Nucleus accumbens (tissue), 56 donors: ENCODE data around the gene ARFGAP1.
"Not testable (repeated sequence)": the region's sequence is repeated elsewhere in the genome, so short reads cannot be mapped to it uniquely, and the experiment has no call there.

ENCODE experiments used
- DNase-seq, 56 donors: peaks; one replicate each; lab custom pipeline; 2025; lab: John Stamatoyannopoulos, UW

ARFGAP1 gene

DNA sequence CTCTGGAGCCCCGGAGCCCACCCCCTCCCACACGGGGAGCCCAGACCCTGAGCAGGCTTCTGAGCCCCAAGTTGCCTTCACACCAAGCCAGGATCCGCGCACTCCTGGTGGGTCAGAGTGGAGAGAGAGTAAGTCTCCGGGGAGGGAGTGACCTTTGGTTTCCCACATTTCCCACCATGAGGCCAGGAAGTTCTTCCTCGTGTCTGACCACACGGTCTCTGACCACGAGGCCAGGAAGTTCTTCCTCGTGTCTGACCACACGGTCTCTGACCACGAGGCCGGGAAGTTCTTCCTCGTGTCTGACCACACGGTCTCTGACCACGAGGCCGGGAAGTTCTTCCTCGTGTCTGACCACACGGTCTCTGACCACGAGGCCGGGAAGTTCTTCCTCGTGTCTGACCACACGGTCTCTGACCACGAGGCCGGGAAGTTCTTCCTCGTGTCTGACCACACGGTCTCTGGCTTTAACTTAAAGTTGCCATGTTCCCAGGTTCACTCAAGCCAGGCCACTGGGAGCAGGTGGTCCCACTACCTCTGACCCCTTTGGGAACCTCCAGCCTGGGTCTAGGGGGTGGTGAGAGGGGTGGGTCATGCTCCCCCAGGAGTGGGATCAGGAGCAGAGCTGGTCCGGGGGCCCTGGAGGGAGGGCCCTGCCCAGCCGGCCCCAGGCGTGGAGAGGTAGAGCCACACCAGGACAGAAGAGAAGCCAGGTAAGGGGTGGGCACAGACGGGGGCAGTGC is 33.5 kb downstream of the ARFGAP1 start:
- not testable (repeated sequence) for DNase-seq

DNA sequence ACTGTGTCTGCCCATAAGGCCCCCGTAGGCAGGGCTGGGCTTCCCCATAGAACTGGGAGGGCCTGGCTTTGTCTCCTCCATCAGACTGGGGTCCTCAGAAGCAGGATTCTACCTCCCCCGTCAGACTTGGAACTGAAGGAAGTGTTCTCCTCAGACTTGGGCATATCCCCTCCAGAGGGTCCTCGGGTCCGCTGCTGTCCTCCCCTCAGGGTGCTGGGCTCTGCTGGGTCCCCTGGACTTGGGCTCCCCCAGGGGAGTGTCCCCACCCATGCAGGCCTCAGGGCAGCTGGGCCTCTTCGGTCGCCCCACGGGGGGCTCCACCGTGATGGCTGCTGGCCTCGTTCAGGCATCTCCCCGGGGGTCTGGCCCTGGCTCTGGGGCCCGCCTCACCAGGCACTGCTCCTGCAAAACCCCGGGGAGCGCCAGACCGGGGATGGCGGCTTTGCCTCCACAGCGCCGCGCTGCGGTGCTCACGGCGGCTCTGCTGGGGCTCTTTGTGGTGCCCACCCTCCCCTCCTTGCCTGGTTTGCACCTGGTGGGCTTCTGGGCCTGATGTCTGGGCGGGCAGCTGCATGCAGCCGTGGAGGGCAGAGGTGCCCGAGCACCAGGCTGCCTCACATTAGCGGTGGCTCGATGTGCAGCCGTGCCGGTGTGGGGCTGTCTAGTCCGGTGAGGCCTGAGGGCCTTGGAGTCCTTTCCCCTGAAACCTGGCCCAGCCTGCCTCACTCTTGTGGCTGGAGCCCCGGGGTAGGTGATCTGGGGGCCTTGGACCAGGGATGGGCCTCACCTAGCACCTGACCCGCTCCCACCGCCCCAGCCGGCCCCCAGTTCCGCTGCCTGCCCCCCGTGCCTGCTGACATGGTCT is 34.3 kb downstream of the ARFGAP1 start:
- DNase-seq, result no peak

DNA sequence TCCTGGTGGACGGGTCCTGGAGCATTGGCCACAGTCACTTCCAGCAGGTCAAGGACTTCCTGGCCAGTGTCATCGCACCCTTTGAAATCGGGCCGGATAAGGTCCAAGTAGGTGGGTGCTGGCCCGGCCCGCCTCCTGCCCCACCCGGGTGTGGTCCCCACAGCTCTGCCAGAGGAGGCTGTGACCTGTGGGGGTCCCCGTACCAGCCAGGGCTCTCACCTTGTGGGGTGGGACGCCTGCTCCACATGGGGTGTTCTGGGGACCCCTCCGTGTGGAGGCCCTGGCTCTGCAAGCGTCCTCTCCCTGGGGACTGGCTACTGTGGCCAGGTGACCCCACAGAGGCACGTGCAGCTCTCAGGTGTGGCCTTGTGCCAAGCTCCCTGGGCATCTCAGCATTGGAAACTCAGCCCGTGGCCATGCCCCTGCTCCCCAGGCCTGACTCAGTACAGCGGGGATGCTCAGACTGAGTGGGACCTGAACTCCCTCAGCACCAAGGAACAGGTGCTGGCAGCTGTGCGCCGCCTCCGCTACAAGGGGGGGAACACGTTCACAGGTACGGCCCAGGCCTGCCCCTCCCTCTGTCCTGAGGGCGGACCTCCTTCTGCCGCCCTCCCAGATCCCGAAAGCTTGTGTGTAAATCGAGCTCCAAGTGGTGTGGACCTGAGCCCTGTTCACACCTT is 35.1 kb downstream of the ARFGAP1 start:
- no peak for DNase-seq

DNA sequence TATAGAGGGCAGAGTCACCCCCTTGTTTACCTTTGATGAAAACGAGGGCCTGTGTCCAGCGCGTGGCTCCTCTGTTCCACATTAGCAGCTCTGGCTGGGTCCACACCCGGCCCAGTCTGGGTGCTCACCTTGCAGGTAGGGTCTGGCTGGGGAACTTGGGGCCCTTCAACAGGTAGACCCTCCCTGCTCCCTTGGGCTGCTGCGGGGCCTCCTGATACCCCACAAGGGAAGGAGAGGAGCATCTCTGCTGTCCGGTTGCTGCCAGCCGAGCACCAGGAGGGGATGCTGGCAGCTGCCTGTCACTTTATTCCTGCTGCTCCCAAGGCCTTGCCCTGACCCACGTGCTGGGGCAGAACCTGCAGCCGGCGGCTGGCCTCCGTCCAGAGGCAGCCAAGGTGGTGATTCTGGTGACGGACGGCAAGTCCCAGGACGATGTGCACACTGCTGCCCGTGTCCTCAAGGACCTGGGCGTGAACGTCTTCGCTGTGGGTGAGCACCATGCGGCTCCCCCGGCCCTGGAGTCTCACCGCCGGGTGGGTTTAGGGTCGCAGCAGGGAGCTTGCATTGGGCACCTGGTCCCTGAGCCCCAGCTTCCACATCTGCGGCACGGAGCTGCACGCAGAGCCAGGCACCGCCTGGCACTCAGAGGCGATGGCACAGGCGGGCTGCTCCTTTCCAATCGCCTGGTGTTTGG is 35.8 kb downstream of the ARFGAP1 start:
- no peak for DNase-seq

DNA sequence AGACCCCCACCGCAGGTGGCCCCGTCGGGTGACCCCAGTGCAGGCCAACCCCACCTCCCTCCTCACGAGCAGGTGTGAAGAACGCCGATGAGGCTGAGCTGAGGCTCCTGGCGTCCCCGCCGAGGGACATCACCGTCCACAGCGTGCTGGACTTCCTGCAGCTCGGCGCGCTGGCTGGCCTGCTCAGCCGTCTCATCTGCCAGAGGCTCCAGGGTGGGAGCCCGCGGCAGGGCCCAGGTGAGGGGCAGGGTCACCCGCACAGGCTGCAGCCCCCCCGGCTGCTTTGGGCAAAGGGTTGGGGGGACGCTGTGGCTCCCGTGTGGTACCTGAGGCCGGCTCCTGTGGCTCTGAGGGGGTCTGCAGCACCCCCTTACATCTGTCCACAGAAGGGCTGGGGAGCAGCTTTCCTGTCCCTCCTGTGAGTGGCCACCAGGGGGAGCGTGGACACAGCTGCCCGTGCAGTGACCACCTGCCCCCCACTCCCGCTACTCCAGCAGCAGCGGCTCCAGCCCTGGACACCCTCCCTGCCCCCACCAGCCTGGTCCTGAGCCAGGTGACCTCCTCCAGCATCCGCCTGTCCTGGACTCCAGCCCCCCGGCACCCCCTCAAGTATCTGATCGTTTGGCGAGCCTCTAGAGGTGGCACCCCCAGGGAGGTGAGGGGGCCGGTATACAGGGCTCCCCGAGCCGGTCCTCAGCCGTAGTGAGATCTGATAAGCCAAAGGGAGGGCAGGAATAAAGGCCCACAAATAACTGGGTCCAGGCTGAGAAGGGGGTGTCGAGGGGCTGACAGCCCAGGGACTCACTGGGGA is 36.9 kb downstream of the ARFGAP1 start:
- peak in 17 of 56 donors; percentile 2 to 70 (median 18) for DNase-seq

DNA sequence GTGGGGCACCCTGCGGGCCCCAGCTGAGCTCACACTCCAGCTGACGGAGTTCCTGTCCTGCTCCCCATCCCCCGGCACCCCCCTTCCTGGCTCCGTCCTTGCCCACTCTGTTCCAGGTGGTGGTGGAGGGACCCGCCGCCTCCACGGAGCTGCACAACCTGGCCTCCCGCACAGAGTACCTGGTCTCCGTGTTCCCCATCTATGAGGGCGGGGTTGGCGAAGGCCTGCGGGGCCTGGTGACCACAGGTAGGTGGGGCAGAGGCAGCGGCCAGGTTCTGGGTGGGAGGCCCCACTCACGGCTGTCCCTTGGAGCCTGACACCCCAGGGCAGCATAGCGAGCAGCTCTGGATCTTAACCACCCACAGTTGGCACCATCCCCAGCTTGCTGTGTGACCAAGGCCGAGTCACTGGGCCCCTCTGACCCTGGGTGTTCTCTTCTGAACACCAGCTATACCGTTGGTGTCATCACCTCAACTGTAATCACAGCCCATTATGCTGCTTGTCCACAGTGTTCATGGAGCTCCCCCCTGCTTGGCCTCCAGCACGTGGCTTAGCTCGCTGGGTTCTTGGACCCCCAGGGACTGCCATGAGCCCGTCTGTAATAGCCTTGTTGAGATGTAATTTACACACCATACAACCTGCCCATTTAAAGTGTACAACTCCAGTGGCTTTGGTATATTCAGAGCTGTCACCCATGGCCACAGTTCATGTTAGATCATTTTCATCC is 37.8 kb downstream of the ARFGAP1 start:
- DNase-seq, result no peak

DNA sequence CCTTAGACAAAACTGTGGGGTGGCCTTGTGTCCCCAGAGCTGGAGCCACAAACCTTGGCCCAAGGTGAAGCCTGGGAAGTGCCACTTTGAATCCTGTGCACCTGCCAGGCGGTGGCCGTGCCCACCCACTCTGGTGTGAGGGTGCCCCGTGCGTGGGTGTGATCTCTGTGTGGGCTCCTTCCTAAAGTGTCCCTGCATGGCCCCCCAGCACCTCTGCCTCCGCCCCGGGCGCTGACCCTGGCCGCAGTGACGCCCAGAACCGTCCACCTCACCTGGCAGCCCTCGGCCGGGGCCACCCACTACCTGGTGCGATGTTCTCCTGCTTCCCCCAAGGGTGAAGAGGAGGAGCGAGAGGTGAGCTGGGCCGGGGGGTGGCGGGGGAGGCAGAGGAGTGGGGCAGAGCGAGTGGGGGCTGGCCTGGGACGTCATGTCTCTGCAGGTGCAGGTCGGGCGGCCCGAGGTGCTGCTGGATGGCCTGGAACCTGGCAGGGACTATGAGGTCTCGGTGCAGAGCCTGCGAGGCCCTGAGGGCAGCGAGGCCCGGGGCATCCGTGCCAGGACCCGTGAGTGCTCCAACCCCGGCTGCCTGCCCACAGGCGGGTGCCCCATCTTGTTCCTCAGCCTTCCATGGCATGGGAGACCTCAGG is 38.7 kb downstream of the ARFGAP1 start:
- DNase-seq, result no peak

DNA sequence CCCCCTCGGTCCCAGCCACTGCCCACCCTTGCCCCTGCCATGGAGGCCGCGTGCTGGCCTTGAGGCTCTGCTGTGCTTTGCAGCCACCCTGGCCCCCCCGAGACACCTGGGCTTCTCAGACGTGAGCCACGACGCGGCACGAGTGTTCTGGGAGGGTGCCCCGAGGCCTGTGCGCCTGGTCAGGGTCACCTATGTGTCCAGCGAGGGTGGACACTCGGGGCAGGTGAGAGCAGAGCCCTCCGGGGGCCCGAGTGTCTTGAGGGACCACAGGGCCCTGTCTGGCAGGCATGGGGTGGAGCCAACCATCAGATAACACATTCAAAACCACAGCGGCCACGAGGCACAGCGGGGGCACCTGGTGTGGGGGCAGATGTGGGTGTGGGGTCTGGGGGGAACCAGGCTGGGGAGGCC is 39.2 kb downstream of the ARFGAP1 start:
- no peak for DNase-seq

DNA sequence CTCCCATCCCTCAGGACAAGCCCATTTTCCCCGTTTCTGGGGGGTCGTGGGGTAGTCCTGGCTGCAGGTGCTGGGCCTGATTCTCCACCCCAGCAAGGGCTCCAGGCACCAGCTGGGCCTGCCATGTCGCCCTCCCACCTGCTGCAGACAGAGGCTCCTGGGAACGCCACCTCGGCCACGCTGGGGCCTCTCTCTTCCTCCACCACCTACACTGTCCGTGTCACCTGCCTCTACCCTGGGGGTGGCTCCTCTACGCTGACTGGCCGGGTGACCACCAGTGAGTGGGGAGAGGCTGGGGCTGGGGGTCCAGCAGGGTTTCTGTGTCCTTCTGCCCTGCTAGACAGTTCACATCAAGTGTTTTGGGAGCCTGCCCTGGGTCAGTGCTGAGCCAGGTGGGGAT is 39.7 kb downstream of the ARFGAP1 start:
- no peak for DNase-seq

DNA sequence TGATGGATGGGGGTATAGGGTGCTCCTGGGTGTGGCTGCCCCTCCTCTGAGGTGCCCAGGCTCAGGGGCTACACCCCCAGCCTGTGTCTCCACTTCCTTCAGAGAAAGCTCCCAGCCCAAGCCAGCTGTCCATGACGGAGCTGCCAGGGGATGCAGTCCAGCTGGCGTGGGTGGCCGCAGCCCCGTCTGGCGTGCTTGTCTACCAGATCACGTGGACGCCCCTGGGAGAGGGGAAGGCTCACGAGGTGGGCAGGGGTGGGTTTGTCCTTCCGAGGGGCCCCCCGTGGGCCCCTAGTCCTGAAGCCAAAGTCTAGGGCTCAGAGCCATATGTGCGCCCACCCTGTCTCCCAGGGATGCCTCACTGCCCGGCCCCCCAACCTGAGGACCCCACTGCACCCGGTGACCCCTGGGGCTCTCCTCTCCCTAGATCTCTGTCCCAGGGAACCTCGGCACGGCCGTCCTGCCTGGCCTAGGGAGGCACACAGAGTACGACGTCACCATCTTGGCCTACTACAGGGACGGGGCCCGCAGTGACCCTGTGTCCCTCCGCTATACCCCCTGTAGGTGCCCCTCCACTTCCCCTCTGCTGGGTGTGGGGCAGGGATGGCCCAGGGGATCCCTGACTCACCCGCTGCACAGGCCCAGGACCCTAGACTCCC is 40.2 kb downstream of the ARFGAP1 start:
- DNase-seq, result peak in 14 of 56 donors; percentile 6 to 45 (median 28)

DNA sequence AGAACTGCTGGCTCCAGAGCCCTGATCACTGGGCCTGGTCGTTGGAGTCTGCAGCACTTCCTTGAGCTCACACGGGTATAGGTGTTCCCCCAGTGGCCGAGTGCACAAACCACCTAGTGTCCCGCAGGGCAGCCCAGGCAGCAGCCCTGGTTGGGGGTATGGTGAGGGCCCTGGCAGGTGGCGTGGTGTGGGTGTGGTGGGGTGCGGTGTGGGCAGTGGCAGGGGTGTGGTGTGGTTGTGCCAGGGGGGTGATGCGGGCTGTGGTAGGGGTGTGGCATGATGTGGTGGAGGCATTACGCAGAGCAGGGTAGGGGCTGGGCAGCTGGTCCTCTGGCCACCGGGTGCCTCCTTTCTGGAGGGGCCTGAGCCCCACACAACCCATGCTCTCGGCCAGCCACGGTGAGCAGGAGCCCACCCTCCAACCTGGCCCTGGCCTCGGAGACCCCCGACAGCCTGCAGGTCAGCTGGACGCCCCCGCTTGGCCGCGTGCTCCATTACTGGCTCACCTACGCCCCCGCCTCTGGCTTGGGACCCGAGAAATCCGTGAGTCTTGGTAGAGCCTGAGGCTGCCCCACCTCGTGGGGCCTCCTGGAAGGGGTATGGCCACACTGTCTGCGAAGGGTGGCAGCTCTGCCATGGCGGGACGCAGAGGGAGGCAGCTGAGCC is 40.9 kb downstream of the ARFGAP1 start:
- peak in 1 of 56 donors; percentile 19 for DNase-seq

DNA sequence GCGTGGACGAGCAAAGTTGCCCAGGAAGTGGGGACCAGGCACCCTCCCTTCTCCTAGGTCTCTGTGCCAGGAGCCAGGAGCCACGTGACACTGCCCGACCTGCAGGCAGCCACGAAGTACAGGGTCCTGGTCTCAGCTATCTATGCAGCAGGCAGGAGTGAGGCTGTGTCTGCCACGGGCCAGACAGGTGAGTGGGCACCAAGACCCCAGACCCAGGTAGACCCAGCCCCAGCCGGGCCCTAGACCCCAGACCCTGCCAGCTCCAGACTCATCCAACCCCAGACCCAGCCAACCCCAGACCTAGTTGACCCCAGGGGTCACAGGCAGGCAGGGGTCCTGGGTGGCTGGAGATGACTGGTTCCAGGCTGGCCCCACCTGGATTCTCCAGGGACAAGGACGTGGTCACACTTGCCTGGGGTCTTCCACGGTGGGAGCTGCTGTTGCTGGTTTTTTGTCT is 41.4 kb downstream of the ARFGAP1 start:
- peak in 6 of 56 donors; percentile 8 to 42 (median 28) for DNase-seq

DNA sequence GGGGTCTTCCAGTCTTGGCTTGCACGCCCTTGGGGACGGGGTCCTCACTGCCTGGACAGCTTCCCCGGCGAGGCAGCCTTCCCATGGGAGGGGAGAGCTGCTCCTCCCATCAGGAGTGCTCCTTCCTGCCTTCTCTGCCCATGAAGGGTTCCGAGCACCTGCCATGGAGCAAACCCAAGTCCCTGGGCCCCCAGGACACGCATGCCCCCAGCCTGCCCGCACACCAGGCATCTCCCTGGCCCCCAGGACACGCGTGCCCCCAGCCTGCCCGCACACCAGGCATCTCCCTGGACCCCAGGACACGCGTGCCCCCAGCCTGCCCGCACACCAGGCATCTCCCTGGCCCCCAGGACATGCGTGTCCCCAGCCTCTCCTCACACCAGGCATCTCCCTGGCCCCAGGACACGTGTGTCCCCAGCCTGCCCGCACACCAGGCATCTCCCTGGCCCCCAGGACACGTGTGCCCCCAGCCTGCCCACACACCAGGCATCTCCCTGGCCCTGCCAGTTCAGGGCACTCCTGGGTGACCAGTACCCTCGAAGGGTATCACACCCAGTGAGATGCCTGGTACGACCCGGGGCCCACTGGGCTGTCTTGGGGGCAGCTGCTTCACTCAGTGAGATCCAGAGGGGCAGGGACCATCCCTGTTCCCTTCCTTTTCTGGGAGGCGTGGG is 42.1 kb downstream of the ARFGAP1 start:
- DNase-seq, result no peak

DNA sequence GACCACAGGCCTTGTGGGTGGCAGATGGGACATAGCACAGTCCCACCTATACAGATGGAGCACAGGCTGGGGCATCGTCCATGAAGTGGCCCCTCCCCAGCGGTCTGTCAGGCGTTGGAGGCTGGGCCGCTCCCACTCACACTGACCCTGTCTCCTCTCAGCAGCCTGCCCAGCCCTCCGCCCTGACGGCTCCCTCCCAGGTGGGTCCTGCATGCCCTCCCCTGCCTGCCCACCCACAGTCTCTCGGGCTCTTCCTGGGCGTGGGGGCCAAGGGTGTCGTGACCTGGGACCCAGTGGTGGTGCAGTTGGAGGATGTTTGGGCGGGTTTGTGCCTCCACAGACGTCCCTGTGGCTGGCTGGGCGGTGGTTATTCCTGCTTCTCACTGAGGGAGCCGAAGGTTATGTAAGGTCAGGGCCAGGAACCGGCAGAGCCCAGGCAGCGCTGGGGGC is 42.7 kb downstream of the ARFGAP1 start:
- DNase-seq, result no peak

DNA sequence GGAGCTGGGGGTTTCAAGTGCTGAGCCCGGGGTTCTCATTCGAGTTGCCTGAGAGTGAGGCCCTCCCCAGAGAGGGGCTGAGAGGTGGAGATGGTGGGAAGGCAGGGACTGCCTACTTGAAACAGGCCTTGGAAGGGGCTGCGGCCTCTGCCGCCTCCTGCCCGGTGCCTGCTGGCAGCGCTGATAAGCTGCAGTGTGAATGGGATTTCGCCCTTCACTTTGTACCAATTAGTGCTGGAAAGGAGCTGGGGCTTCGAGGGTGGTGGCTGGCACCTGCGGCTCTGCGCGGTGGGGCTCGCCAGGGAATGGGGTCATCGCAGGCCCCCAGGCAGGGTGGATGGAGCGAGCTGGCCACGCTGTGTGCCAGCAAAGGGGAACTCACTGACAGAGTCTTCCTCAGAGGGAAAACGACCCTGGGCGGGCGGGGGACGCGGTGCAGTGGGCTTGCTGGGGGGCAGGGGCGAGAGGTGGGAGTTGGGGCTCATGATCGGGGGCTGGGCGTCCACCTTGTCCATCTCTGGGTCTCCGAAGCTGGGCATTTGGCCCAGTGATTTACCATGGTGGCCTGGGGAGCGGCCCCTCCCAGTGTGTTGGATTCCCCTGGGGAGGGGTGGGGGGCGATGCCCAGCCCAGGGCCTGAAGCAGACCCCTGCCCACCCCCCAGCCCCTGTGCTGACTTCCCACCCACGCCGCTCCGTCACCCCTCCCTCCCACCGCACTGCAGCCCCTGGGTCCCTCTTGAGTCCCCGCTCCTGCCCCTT is 43.3 kb downstream of the ARFGAP1 start:
- no peak for DNase-seq

DNA sequence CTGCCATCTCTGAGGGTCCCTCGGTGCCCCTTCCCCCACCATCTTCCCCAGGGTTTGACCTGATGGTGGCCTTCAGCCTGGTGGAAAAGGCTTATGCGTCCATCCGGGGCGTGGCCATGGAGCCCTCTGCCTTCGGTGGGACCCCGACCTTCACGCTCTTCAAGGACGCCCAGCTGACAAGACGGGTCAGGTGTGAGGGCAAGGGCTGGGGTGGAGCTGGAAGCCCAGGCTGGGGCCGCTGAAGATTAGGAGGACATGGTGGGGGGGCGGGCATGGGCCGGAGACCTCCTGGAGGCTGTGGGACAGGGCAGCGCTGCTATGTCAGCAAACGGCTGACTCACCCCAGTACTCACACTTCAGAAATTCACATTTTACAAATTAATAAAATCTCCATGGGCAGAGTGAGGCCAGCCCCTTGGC is 43.9 kb downstream of the ARFGAP1 start:
- DNase-seq, result no peak
